A673 (cell line): ENCODE results near the gene ADGRD1.

ENCODE experiments used
- CTCF ChIP-seq: fragments of 300-800, 200-600 bp; sonication (generic); conservative IDR thresholded peaks from 2 replicates; pipeline ENCODE4 v1.5.1; 2017; ENCODE audit warnings: low read depth, mild to moderate bottlenecking, antibody characterized with exemption, low read length, moderate library complexity, mixed read lengths
- EZH2 ChIP-seq: fragments of 200-600 bp; sonication (generic); IDR thresholded peaks from 2 replicates; pipeline ENCODE4 v1.6.1; 2017; ENCODE audit warnings: borderline replicate concordance, low read depth, mild to moderate bottlenecking, mixed read lengths, antibody characterized with exemption, low read length; ENCODE audit not compliant: poor library complexity, severe bottlenecking

- TF ChIP-seq CTCF = no peak
- TF ChIP-seq EZH2 = no peak
Observed at GRCh38 chr12:131047789-131048610, 94.3 kb downstream of the ADGRD1 start.
